CD4-positive, alpha-beta T cell (primary cell): ENCODE measurements around the gene SEC16A. TPM values are rescaled to one million over a fixed set of nuclear protein-coding genes. Genes with fewer than 3 reads are reported as not detected.
A peak's percentile ranks its signal among the peaks of the same experiment; 100 is the strongest.

Source experiments
- ATAC-seq: fragments of 200-7000 bp; cut with Tn5 transposase; one replicate; pipeline ENCODE4 v1.10.0; 2022; ENCODE audit warnings: mild to moderate bottlenecking; ENCODE audit not compliant: poor library complexity
- CTCF ChIA-PET: fragments of 350-600 bp; sonication (Branson Sonifier 250); formaldehyde crosslinking; loops from one replicate; lab custom pipeline; 2021; ENCODE audit warnings: antibody characterized with exemption, inconsistent platforms; lab: Charles Lee
- POLR2A ChIA-PET: fragments of 350-600 bp; sonication (Branson Sonifier 250); formaldehyde crosslinking; loops from one replicate; lab custom pipeline; 2021; ENCODE audit warnings: antibody characterized with exemption, inconsistent platforms; lab: Charles Lee
- DNase-seq, 14 experiments: peaks; one replicate each; pipeline ENCODE4 v3.0.0-alpha.2; 2013 to 2020; ENCODE audit warnings: mixed read lengths in 2 of 14
- H3K27ac ChIP-seq, 2 donors: one replicate each; pipeline versions ENCODE4 v1.5.1 to v1.7.0; 2013; ENCODE audit warnings: low read length in 2 of 2, low read depth in 1 of 2, mild to moderate bottlenecking in 1 of 2
- H3K27me3 ChIP-seq, 2 experiments: 1 replicate in 1 of 2; 2 replicates in 1 of 2; pipeline versions ENCODE4 v1.6.1 to v1.7.0; 2013; ENCODE audit warnings: low read length in 2 of 2, control low read depth in 1 of 2, mild to moderate bottlenecking in 1 of 2, moderate library complexity in 1 of 2; ENCODE audit not compliant: insufficient read depth in 2 of 2, control insufficient read depth in 1 of 2
- H3K36me3 ChIP-seq: one replicate; pipeline ENCODE4 v1.6.1; 2013; ENCODE audit warnings: low read length, control low read depth; ENCODE audit not compliant: insufficient read depth
- H3K4me1 ChIP-seq: one replicate; pipeline ENCODE4 v1.6.1; 2013; ENCODE audit warnings: low read length, control low read depth; ENCODE audit not compliant: insufficient read depth
- H3K4me3 ChIP-seq: one replicate; pipeline ENCODE4 v1.5.1; 2013; ENCODE audit warnings: mild to moderate bottlenecking, low read length, moderate library complexity
- H3K9me3 ChIP-seq, 2 experiments: 1 replicate in 1 of 2; 2 replicates in 1 of 2; pipeline versions ENCODE4 v1.6.1 to v1.7.0; 2013; ENCODE audit warnings: low read length in 2 of 2, mild to moderate bottlenecking in 2 of 2, control low read depth in 1 of 2, moderate library complexity in 1 of 2; ENCODE audit not compliant: control insufficient read depth in 1 of 2, insufficient read depth in 1 of 2
- H3K27ac Mint-ChIP-seq: one replicate; pipeline ENCODE4 v1.8.0; 2020; ENCODE audit warnings: mixed read lengths
- H3K27me3 Mint-ChIP-seq: one replicate; pipeline ENCODE4 v1.8.0; 2021; ENCODE audit warnings: mixed read lengths
- H3K36me3 Mint-ChIP-seq: one replicate; pipeline ENCODE4 v1.8.0; 2021; ENCODE audit warnings: low read depth, mixed read lengths
- H3K4me1 Mint-ChIP-seq: one replicate; pipeline ENCODE4 v1.8.0; 2021; ENCODE audit warnings: low read depth, mixed read lengths
- H3K4me3 Mint-ChIP-seq: one replicate; pipeline ENCODE4 v1.8.0; 2020; ENCODE audit warnings: mild to moderate bottlenecking, mixed read lengths
- H3K9me3 Mint-ChIP-seq: one replicate; pipeline ENCODE4 v1.8.0; 2020; ENCODE audit warnings: mixed read lengths
- CTCF ChIP-seq: fragments of 200-600 bp; IDR thresholded peaks from one replicate; pipeline ENCODE4 v1.8.0; 2022; ENCODE audit warnings: antibody characterized with exemption, mild to moderate bottlenecking
- intact Hi-C, 2 experiments: fragments of 100-400 bp; cut with DNase I in 1 of 2; cut with micrococcal nuclease in 1 of 2; formaldehyde crosslinking; loops; one replicate each; pipeline versions ENCODE4 v1.15.1 to v1.9.0; 2023 to 2025; cut with DNase I, micrococcal nuclease
- total RNA-seq, 174 experiments: library from RNA in 2 of 174; stranded (reverse) in 2 of 174; gene quantifications; one replicate each; pipeline ENCODE4 v1.2.3 and lab custom pipeline; 2021 to 2026

SEC16A gene
- total RNA-seq, 2 experiments from 2014 or later, result 73.0 to 75.0 TPM

GRCh38 chr9:136528716-136529341, 46.0 kb upstream of the SEC16A start:
- peaks cover 6% of the 10 kb centered on the region for H3K36me3 ChIP-seq
- TF ChIP-seq CTCF, result no peak
- H3K27ac ChIP-seq, result peak overlapping the region; percentile 22 to 50
- H3K4me1 ChIP-seq, result peaks cover 55% of the 10 kb centered on the region
- Mint-ChIP-seq H3K4me1 (peaks cover 26% of the 10 kb centered on the region), H3K27me3 (no peaks in the 10 kb centered on the region), H3K4me3 (no peak overlapping the region), H3K9me3 (no peaks in the 10 kb centered on the region), H3K36me3 (no peaks in the 10 kb centered on the region), H3K27ac (peak overlapping the region; percentile 55)
- DNase-seq (no peak), ATAC-seq (no peak)
- intact Hi-C loops, result no loop called here
- H3K9me3 ChIP-seq, result no peaks in the 10 kb centered on the region
- ChIA-PET CTCF (no interaction called here), POLR2A (interaction anchor here (6.0 kb wide), 1 partner anchor 10 kb away, joined by 49 read pairs; no protein-coding TSS in a partner anchor)
- H3K27me3 ChIP-seq, result no peaks in the 10 kb centered on the region
- H3K4me3 ChIP-seq, result no peak overlapping the region

- peak overlapping the region in 1 of 2 donors; percentile 50 for H3K27ac ChIP-seq
- Mint-ChIP-seq H3K9me3 (no peaks in the 10 kb centered on the region), H3K4me1 (peaks cover 18% of the 10 kb centered on the region), H3K4me3 (no peak overlapping the region), H3K27ac (peak overlapping the region; percentile 55), H3K36me3 (peaks cover 3% of the 10 kb centered on the region), H3K27me3 (no peaks in the 10 kb centered on the region)
- DNase-seq (peak in 1 of 14 experiments; percentile 60), ATAC-seq (peak; percentile 30)
- H3K9me3 ChIP-seq, result no peaks in the 10 kb centered on the region
- ChIA-PET CTCF (interaction anchor here (0.6 kb wide), 1 partner anchor 24 kb away, joined by 4 read pairs; no protein-coding TSS in a partner anchor), POLR2A (interaction anchor here (6.0 kb wide), 1 partner anchor 11 kb away, joined by 49 read pairs; no protein-coding TSS in a partner anchor)
- H3K4me1 ChIP-seq, result peaks cover 47% of the 10 kb centered on the region
- H3K27me3 ChIP-seq, result no peaks in the 10 kb centered on the region
- no peak for TF ChIP-seq CTCF
- intact Hi-C loops, result no loop called here
- H3K36me3 ChIP-seq, result peaks cover 14% of the 10 kb centered on the region
- no peak overlapping the region for H3K4me3 ChIP-seq
Measured at GRCh38 chr9:136527721-136528710, 45.2 kb upstream of the SEC16A start.

- peaks cover 9% of the 10 kb centered on the region for H3K4me1 Mint-ChIP-seq
- CTCF ChIA-PET, result interaction anchor here (0.6 kb wide), 1 partner anchor 25 kb away, joined by 4 read pairs; no protein-coding TSS in a partner anchor
- intact Hi-C loops, result no loop called here
- H3K27ac ChIP-seq, result no peak overlapping the region
- DNase-seq, result no peak
- H3K9me3 Mint-ChIP-seq, result no peaks in the 10 kb centered on the region
- no peak for TF ChIP-seq CTCF
- H3K4me3 Mint-ChIP-seq, result no peak overlapping the region
- no peak for ATAC-seq
- H3K27me3 Mint-ChIP-seq, result no peaks in the 10 kb centered on the region
- peaks cover 3% of the 10 kb centered on the region for H3K36me3 Mint-ChIP-seq
- H3K4me3 ChIP-seq, result no peak overlapping the region
- H3K27me3 ChIP-seq, result no peaks in the 10 kb centered on the region
- peaks cover 38% of the 10 kb centered on the region for H3K4me1 ChIP-seq
- no peaks in the 10 kb centered on the region for H3K9me3 ChIP-seq
- no peak overlapping the region for H3K27ac Mint-ChIP-seq
- POLR2A ChIA-PET, result interaction anchor here (6.0 kb wide), 1 partner anchor 12 kb away, joined by 49 read pairs; no protein-coding TSS in a partner anchor
- H3K36me3 ChIP-seq, result peaks cover 17% of the 10 kb centered on the region
Measured at GRCh38 chr9:136527131-136527530, 44.3 kb upstream of the SEC16A start.
